NCI-H2196 (cell line): ENCODE measurements around the gene SNX19.
A peak's percentile ranks its signal among the peaks of the same experiment; 100 is the strongest.
"Not testable (repeated sequence)": the region's sequence is repeated elsewhere in the genome, so short reads cannot be mapped to it uniquely, and the experiment has no call there.

Experiments
- DNase-seq: peaks from one replicate; lab custom pipeline; 2025; ENCODE audit not compliant: unreplicated experiment; lab: John Stamatoyannopoulos, UW

SNX19 gene, protein sequence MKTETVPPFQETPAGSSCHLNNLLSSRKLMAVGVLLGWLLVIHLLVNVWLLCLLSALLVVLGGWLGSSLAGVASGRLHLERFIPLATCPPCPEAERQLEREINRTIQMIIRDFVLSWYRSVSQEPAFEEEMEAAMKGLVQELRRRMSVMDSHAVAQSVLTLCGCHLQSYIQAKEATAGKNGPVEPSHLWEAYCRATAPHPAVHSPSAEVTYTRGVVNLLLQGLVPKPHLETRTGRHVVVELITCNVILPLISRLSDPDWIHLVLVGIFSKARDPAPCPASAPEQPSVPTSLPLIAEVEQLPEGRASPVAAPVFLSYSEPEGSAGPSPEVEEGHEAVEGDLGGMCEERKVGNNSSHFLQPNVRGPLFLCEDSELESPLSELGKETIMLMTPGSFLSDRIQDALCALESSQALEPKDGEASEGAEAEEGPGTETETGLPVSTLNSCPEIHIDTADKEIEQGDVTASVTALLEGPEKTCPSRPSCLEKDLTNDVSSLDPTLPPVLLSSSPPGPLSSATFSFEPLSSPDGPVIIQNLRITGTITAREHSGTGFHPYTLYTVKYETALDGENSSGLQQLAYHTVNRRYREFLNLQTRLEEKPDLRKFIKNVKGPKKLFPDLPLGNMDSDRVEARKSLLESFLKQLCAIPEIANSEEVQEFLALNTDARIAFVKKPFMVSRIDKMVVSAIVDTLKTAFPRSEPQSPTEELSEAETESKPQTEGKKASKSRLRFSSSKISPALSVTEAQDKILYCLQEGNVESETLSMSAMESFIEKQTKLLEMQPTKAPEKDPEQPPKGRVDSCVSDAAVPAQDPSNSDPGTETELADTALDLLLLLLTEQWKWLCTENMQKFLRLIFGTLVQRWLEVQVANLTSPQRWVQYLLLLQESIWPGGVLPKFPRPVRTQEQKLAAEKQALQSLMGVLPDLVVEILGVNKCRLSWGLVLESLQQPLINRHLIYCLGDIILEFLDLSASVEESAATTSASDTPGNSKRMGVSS

DNA sequence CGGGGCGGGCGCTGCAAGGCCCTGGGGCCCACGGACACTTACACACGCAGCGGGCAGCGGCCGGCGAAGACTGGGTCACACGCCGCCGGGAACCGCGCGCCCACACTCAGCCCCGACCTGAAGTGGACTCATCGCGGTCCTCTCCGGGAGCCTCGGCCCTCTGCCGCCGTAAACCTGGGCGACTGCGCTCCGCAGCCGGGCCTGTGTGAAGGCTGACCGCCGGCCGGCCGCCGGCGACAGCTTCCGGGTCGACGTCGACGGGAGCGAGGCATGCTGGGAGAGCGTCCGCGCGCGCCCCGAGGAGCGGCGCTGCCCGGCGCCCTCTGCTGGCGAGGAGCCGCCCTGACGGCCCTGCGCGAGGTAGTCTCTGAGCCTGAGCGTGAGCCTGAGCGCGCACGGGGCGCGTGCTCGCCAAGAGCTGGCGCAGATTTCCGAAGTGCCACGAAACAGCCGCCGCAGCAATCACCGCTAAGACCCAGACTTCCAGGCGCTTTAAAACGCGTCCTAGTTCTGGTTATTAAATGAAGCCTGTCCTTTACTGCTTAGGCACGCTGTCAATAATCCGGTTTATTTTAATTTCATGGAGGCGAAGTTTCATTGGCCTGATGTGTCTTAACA lies at the start of gene SNX19:
Gene SNX19 (minus strand): TSS at position 242 of the 618 bp plus-strand sequence. CDS start 540 bp downstream, outside the sequence.
- peak; percentile 91 for DNase-seq

DNA sequence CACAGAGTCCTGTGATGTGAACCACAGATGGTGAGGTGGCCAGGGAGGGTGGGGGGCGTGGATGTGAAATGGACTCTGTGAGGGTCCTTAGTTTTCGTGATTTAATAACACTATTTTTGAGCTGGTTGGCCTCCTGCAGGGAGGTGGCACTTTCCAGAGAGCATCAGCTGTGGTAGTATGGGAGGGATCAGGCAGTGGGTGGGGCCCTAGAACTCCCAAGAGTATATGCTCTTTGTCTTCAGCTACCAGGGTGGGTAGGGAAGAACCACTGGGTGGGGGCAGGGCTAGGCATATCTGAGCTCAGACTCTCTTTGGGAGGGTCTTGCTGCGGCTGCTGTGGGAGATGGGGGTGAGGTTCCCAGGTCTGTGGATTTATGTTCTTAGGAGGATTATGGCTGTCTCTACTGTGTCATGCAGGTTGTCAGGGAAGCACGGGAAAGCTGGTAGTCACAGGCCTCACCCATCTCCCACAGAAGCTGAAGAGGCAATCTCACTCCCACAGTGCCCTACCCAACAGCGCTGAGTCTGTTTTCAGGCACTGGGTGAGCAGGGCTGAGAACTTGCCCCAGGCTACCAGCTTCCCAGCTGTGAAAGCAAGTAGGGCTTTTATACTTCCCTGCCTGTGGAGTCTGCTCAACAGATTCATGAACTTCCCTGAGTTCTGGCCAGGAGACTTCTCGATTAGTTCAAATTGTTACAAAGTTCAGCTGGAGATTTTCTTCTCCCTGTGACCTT lies 47.9 kb upstream of the SNX19 start:
- DNase-seq = no peak

DNA sequence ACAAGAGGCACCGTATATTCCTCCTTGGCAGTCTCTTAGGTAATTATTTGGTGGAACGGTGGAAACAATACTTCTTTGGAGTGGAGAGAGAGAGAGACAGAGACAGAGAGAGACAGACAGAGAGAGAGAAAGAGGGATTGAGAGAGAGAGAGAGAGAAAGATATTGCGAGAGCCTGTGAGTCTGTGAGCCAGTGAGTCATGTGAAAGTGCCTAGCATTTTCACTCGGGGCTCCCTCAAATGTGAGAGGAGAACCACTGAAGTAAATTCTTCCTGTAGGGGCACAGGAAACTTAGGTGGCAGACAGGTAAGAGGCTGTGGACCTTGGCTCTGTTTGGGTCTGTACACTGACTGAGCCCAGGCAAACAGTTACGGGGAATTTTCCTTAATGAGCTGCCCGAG lies 31.6 kb upstream of the SNX19 start:
- no peak for DNase-seq

DNA sequence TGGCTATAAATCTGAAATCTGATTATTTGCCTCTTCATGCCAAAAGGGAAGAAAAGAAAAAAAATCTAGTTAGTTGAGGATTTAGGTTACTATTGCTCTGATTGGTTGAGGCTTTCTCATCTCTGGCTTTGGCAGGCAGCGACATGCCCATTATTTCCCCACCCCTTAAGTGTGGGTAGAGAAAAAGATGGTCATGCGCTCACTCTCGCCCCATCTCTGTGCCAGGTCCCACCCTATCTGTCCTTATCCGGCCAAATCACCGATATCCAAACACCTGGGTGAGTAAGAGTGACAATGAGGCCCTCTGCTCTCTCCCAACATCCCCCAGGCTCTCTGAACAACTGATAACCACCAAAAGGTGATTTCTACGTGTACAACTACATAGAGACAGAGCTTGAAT lies 31.2 kb upstream of the SNX19 start:
- DNase-seq = no peak

DNA sequence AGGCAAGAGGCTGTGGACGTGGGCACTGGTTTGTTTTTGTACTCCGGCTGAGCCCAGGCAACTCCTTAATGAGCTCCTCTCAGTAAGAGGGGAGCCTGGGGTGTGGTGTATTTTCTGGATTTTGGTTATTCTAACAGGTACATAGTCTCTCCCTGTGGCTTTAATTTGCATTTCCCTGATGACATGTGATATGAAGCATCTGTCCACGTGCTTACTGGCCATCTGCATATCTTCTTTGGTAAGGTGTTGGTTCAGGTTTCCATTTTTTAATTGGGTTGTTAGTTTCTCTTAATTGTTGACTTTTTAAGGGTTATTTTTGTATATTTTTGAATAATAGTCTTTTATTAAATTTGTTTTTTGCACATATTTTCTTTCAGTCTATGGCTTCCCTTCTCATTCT lies 30.8 kb upstream of the SNX19 start:
- no peak for DNase-seq

DNA sequence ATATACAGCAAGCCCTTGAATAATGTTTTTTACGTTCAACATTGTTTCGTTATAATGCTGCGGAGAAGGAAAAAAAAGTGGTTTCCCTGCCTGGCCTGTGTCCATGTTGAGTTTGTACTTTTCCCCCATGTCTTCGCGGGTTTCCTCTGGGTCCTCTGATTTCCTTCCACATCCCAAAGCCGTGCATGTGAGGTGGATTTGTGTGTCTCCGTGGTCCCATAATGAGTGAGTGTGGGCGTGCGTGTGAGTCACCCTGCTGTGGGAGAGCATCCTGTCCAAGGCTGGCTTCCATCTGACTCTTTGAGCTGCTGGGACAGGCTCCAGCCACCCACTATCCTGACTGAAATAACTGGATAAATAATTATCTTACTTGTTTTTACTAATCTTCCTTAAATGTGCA lies 29.6 kb upstream of the SNX19 start:
- no peak for DNase-seq

DNA sequence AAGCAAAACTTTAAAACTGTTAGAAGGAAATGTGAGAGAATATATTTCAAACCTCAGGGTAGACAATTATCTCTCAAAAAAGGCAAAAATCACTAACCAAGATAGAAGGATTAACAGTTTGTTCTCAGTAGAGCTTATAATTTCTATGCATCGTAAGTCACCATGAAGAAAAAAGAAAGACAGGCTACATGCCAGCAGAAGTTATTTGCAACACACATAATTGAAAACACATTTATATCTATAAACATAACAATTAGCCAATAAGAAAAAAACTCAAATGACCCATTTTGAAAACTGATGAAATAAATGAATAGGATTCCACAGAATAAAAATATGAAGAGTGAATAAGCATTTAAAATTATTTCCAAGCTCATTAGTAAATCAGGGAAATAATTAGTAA lies 24.4 kb upstream of the SNX19 start:
- DNase-seq = no peak

DNA sequence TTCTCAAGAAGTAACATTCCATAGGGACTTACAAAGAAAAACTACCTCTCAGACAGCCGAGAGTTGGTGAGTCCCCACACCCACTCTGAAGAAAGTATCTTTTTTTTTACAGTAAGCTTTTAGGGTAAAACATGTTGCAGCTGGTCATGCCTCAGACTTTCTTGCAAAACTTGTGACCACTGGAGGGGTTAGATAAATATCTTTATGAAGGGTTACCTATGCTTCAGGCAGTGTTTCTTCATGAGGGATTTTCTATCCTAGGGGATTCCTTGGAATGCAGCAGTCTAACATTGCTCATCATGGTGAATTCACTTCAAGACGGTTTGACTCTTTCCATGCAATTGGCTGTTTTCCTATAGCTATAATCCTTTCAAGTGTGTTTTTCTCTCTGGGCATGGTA lies 20.8 kb upstream of the SNX19 start:
- no peak for DNase-seq

DNA sequence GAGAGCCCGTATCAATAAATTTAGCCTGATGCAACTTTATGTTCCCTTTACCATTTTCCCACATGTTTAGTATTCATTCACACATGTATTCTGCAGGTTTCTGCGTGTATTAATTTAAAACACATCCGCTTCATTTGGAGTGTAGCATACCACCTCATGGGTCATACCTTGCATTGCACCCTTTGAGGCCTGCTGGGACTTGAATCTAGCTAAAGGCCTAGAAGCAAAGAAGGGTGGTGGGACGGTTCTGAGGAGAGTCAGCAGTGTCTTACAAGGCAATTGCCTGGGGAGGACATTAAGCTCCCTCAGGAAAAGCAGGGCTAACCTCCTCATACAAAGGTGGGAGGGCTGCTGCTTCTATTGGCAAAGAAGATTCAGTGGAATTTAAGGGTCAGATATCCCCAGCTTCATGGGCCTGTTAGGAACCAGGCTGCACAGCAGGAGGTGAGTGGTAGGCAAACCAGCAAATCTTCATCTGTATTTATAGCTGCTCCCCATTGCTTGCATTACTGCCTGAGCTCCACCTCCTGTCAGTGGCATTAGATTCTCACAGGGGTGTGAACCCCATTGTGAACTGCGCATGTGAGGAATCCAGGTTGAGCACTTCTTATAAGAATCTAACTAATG lies 15.9 kb upstream of the SNX19 start:
- no peak for DNase-seq

DNA sequence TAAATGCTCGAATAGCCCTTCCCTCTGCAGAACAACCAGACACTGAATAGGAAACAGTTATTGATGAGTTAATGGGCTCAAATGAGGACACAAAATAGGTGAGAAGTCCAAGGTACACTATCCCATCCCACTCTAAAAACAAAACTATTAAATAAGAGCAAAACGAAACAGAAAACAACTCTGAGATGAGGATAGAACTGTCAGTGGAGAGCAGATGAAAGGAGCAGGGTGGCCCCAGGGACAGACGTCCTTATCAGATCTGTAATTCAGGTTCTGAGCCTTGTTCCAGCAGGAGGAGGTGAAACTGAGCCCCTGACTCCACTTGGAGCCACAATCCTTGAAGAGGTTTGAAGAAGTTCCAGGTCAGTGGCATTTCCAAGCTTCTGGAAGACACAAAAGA lies 8.5 kb upstream of the SNX19 start:
- DNase-seq = no peak

DNA sequence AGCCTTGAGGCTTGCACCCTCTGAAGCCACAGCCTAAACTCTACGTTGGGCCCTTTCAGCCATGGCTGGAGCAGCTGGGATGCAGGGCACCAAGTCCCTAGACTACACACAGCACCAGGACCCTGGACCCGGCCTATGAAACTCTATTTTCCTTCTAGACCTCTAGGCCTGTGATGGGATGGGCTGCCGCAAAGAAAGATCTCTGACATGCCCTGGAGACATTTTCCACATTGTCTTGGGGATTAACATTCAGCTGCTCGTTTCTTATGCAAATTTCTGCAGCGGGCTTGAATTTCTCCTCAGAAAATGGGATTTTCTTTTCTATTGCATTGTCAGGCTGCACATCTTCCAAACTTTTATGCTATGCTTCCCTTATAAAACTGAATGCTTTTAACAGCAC lies 4.3 kb upstream of the SNX19 start:
- DNase-seq = not testable (repeated sequence)

DNA sequence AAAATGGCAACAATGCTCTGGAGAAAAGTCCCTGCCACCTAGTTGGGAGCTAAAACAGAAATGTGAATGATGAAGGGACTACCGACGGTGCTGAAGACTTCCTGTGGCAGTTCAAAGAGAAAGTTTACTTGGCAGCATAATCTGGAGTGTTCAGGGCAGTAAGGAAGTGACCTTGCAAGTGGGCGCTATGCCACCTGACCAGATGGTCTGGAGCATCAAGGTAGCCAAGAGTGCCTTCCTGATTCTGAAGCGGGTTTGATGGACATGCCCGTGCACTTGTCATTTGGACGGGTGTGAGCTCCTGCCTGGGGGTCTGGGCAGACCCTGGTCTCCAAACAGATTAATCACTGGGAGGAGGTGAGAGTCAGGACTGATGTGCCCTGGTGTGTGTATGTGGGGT lies 1.8 kb upstream of the SNX19 start:
- DNase-seq = no peak

DNA sequence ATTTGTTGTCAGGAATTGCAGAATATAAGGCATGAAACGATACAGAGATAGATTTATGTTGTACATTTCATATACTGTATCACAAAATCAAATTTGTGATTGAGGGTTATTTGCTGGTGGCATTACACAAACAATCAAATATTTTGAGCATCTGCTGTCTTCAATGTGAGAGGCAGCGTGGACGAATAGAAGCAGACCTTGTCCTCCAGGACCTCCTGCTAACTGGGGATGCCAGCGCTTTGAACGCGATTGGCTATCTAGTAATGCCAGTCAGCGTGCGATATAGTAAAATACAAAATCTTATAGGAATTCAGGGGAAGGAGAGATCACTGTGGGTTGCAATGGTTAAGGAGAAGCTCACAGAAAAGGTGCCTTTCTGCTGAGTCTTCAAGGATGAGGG lies 631 bp upstream of the SNX19 start:
- no peak for DNase-seq

DNA sequence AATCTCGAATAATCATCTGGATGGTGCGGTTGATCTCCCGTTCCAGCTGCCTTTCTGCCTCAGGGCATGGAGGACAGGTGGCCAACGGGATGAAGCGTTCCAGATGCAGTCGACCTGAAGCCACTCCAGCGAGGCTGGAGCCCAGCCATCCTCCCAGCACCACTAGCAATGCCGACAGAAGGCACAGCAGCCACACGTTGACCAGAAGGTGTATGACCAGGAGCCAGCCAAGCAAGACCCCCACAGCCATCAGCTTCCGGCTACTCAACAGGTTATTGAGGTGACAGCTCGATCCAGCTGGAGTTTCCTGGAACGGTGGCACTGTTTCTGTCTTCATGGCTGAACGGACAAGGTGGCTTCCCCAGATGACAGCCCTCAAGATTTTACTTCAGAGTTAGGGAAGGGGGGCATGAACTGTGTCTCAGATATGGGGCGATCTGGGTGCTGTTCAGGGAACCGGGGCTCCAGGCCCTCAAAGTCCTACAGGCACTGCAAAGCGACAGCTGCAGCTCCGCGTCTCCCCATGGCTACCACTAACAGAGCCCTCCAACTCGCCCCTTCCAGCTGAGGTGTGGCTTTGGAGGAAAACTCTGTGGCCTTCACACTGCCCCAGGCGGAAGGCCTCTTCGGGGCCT lies 559 bp downstream of the SNX19 start:
- DNase-seq = no peak

DNA sequence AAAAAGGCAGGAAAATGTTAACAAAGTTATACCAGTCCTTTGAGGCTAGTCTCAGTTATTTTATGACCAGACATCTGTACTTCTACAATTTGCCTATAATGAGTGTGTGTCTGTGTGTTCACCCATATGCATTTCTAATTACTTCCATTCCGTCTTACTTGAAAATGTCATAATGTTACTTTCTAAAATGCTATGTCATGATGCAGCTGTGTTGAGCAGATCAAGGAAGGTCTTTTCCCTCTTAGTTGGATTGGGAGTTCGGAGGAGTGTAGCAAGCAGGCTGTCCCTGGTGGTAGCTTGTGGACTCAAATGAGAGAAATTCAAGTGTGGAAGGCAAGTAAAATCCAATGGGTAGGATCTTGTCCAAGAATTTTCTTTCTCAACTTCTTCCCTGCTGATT lies 3.0 kb downstream of the SNX19 start:
- no peak for DNase-seq

DNA sequence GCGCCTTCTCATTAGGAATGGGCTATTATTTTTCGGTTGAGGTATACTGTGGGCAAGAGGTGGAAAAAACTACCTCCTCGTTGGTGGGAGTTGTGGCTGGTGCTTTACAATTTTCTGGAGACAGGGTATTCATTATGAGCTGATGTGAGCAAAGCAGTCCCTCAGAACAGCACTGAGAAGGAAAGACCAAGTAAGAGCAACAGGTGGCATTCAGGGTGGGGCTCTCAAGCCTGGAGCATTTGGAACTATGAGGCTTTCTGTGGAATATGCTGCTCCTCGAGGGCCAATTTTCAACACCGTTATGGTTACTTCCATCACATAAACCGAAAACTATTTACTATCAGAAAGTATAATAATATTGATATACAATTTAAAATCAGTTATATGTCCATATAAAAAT lies 3.7 kb downstream of the SNX19 start:
- DNase-seq = no peak

DNA sequence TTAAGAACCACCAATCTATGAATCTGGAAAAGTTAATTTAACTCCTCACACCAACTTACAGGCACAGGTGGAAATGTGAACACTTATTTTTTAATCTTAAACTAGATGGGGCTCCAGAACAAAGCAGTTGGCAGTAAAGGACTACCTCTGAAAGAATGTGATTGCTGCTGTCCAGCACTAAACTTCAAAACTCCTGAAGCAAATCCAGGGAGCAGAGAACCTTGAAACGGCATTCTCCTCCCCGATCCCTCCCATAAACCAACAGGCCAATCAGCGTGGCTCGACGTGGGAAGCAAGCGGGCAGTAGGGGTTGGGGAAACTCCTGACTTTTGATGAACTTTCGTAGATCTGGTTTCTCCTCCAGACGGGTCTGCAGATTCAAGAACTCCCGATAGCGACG lies 5.0 kb downstream of the SNX19 start:
- DNase-seq = no peak

DNA sequence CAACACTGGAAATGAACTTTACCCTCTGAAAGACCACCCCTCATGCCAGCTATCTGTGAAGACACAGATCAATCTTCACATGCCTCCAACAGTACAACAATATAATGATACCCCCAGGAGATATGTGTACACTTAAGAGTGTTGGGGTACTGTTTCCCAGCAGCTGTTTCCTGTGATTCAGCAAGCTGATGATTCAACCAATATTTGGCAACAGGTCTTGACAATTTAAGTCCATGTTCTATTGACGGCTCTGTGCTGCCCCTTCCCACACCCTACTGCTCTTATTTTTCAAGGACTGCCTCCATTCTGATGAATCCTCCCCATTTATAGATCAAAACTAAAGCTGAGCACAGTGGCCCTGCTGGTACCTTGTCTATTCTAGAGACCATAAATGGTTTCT lies 6.6 kb downstream of the SNX19 start:
- DNase-seq = no peak

DNA sequence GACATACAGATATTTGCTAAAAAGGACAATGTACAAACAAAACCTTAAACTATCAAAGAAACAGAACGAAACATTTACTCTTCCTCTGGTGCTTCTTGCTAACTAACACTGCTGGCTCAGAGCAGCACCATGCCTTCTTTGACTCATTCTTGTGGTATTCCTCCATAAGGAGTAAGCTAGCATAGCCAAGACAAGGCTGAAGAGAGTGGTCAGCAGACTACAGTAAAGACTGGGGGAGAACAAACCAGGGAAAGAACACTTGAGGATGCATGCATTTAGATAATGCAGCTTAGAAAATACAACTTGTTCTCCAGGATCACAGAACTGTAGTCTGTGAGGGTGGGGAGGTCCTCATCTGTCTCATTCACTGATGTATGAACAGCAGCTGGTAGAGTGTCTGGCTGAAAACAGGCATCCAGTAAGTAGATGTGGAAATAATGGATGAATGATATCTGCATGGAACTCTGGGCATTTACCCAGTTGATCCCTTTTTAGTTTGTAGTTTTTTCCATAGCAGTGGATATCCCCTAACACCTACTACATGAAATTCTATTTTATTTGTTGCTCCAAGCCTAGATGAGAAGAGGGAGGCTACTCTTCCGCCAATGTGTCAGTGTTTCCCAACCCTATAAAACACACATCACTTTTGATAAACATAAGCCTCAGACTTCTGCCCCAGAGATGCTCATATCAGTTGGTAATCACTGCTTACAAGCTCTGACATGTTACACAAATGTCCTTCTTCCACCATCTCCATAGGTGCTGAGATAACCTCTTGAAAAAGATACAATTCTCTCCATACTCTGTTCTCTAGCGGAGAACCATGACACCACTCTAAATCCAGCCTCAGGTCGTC lies 7.3 kb downstream of the SNX19 start:
- no peak for DNase-seq
